Stimulated activated CD4-positive, alpha-beta T cell treated with anti-CD3 and anti-CD28 coated beads, Interleukin-4, amount 100 ng/mL, for 48 hours (primary cell): Measurements from ENCODE around the gene PLEKHH3.
"Not testable (repeated sequence)": the region's sequence is repeated elsewhere in the genome, so short reads cannot be mapped to it uniquely, and the experiment has no call there.

Experiments
- DNase-seq, 2 donors: peaks; one replicate each; pipeline ENCODE4 v3.0.0-alpha.2; 2020; ENCODE audit warnings: low read depth in 2 of 2

The PLEKHH3 gene

GRCh38 chr17:42632949-42633444 lies 43.8 kb downstream of the PLEKHH3 start:
- DNase-seq: no peak

GRCh38 chr17:42629411-42630009 lies 47.3 kb downstream of the PLEKHH3 start:
- DNase-seq: no peak

- not testable (repeated sequence) for DNase-seq
Measured at GRCh38 chr17:42627032-42627764, 49.6 kb downstream of the PLEKHH3 start.

GRCh38 chr17:42623732-42624596 lies 52.8 kb downstream of the PLEKHH3 start:
- DNase-seq: no peak

- no peak for DNase-seq
Measured at GRCh38 chr17:42623271-42623670, 53.5 kb downstream of the PLEKHH3 start.

GRCh38 chr17:42621987-42622386 lies 54.8 kb downstream of the PLEKHH3 start:
- DNase-seq: not testable (repeated sequence)

GRCh38 chr17:42618442-42619150 lies 58.2 kb downstream of the PLEKHH3 start:
- no peak for DNase-seq

GRCh38 chr17:42617956-42618431 lies 58.8 kb downstream of the PLEKHH3 start:
- DNase-seq: no peak
